GM23338 (cell line): ENCODE data around the gene MANBA. TPM values are rescaled to one million over a fixed set of nuclear protein-coding genes. Genes with fewer than 3 reads are reported as not detected.

Experiments
- ATAC-seq: fragments of 200-7000 bp; cut with Tn5 transposase; 3 replicates; pipeline ENCODE4 v1.9.1; 2020
- DNase-seq: peaks from one replicate; pipeline ENCODE4 v3.0.0-alpha.2; 2015; ENCODE audit warnings: low spot score
- H2AFZ ChIP-seq: fragments of 200-600 bp; sonication (generic); 2 replicates; pipeline ENCODE4 v1.8.0; 2016; ENCODE audit warnings: antibody characterized with exemption, mild to moderate bottlenecking, moderate library complexity
- H3F3A ChIP-seq: fragments of 200-600 bp; sonication (generic); replicated peaks from 2 replicates; pipeline ENCODE4 v1.8.0; 2017; ENCODE audit warnings: antibody characterized with exemption, mixed run types, low read depth
- H3K27ac ChIP-seq: fragments of 200-600 bp; sonication (generic); 2 replicates; pipeline ENCODE4 v1.6.1; 2016; ENCODE audit warnings: low read depth
- H3K27me3 ChIP-seq: fragments of 200-600 bp; sonication (generic); 2 replicates; pipeline ENCODE4 v1.8.0; 2016; ENCODE audit warnings: mild to moderate bottlenecking, mixed run types, moderate library complexity; ENCODE audit not compliant: insufficient read depth
- H3K36me3 ChIP-seq: fragments of 200-600 bp; sonication (generic); 2 replicates; pipeline ENCODE4 v1.8.0; 2016; ENCODE audit warnings: mild to moderate bottlenecking; ENCODE audit not compliant: insufficient read depth
- H3K4me1 ChIP-seq: fragments of 200-600 bp; sonication (generic); 2 replicates; pipeline ENCODE4 v1.8.0; 2016; ENCODE audit warnings: mild to moderate bottlenecking, moderate library complexity; ENCODE audit not compliant: insufficient read depth
- H3K4me2 ChIP-seq: fragments of 200-600 bp; sonication (generic); 2 replicates; pipeline ENCODE4 v1.7.1; 2017; ENCODE audit warnings: mixed run types
- H3K4me3 ChIP-seq: fragments of 200-600 bp; sonication (generic); 2 replicates; pipeline ENCODE4 v1.6.1; 2016; ENCODE audit warnings: mixed run types
- H3K79me2 ChIP-seq: fragments of 200-600 bp; sonication (generic); replicated peaks from 2 replicates; pipeline ENCODE4 v1.8.0; 2017; ENCODE audit warnings: mild to moderate bottlenecking; ENCODE audit not compliant: insufficient read depth
- H3K9me2 ChIP-seq: fragments of 200-600 bp; sonication (generic); 2 replicates; pipeline ENCODE4 v1.8.0; 2017; ENCODE audit not compliant: insufficient read depth
- H4K20me1 ChIP-seq: fragments of 200-600 bp; sonication (generic); replicated peaks from 2 replicates; pipeline ENCODE4 v1.8.0; 2017; ENCODE audit warnings: mild to moderate bottlenecking; ENCODE audit not compliant: insufficient read depth
- H3K27ac Mint-ChIP-seq: 2 replicates; pipeline ENCODE4 v1.8.0; 2020; ENCODE audit warnings: inconsistent platforms, mild to moderate bottlenecking, moderate library complexity, mixed read lengths
- H3K27me3 Mint-ChIP-seq: 3 replicates; pipeline ENCODE4 v1.8.0; 2022; ENCODE audit warnings: low read depth, mild to moderate bottlenecking, moderate library complexity, mixed read lengths, inconsistent platforms; ENCODE audit not compliant: insufficient read depth, poor library complexity
- H3K36me3 Mint-ChIP-seq: 3 replicates; pipeline ENCODE4 v1.8.0; 2021; ENCODE audit warnings: low read depth, mild to moderate bottlenecking, inconsistent platforms, moderate library complexity, mixed read lengths
- H3K4me1 Mint-ChIP-seq: 3 replicates; pipeline ENCODE4 v1.8.0; 2020; ENCODE audit warnings: mild to moderate bottlenecking, inconsistent platforms, mixed read lengths
- H3K4me3 Mint-ChIP-seq: 3 replicates; pipeline ENCODE4 v1.8.0; 2021; ENCODE audit warnings: moderate library complexity, mild to moderate bottlenecking, inconsistent platforms, mixed read lengths
- H3K9me3 Mint-ChIP-seq: 3 replicates; pipeline ENCODE4 v1.8.0; 2020; ENCODE audit warnings: moderate library complexity, mild to moderate bottlenecking, inconsistent platforms, mixed read lengths
- EZH2 ChIP-seq: fragments of 200-600 bp; sonication (generic); IDR thresholded peaks from one replicate; pipeline ENCODE4 v1.8.0; 2017; ENCODE audit warnings: antibody characterized with exemption, mild to moderate bottlenecking, low read depth; ENCODE audit not compliant: unreplicated experiment
- EZH2phosphoT487 ChIP-seq: fragments of 200-600 bp; sonication (generic); IDR thresholded peaks from one replicate; pipeline ENCODE4 v1.8.1; 2018; ENCODE audit warnings: antibody characterized with exemption; ENCODE audit not compliant: unreplicated experiment
- NANOG ChIP-seq: IDR thresholded peaks from 2 replicates; pipeline ENCODE4 v1.6.1; 2016; ENCODE audit warnings: antibody characterized with exemption, borderline replicate concordance
- POLR2AphosphoS5 ChIP-seq: IDR thresholded peaks from 2 replicates; pipeline ENCODE4 v1.6.1; 2016; ENCODE audit warnings: antibody characterized with exemption, low read depth
- ZNF114 ChIP-seq: fragments of 250-450 bp; sonication (Bioruptor Pico); IDR thresholded peaks from 2 replicates; pipeline ENCODE4 v1.5.0; 2020; ENCODE audit warnings: mild to moderate bottlenecking, moderate library complexity
- ZNF331 ChIP-seq: fragments of 250-450 bp; sonication (Bioruptor Pico); IDR thresholded peaks from 2 replicates; pipeline ENCODE4 v1.5.0; 2020; ENCODE audit warnings: low read depth, mild to moderate bottlenecking, moderate library complexity
- polyA plus RNA-seq: library from polyadenylated mRNA; unstranded; fragments of >200 nt; fragmentation: Nextera tagmentation; extraction: Ambion mirVana; gene quantifications from 2 replicates; pipeline ENCODE4 v1.2.1, GENCODE V29; 2016
- total RNA-seq: library from RNA; depleted of rRNA; stranded (reverse); fragments of >200 nt; shearing (Covaris generic); gene quantifications from 2 replicates; pipeline ENCODE4 v1.2.3, GENCODE V29; 2014
- TF ChIP-seq, protein P1 (sequence below): IDR thresholded peaks from 2 replicates; pipeline ENCODE4 v1.6.1; 2016; ENCODE audit warnings: antibody characterized with exemption
- TF ChIP-seq, protein P2 (sequence below), 2 experiments: fragments of 200-600 bp in 1 of 2; sonication (generic) in 1 of 2; conservative IDR thresholded peaks; 2 replicates each; pipeline versions ENCODE4 v1.5.1 to v1.6.1; 2016 to 2017; ENCODE audit warnings: antibody characterized with exemption in 2 of 2, low read depth in 2 of 2, mild to moderate bottlenecking in 2 of 2, moderate library complexity in 1 of 2
- TF ChIP-seq, protein P3 (sequence below): IDR thresholded peaks from one replicate; pipeline ENCODE4 v1.6.1; 2018; ENCODE audit warnings: antibody characterized with exemption; ENCODE audit not compliant: unreplicated experiment

Gene MANBA
- total and polyA plus RNA-seq, 2 experiments from 2014 or later, result 13.2 to 54.3 TPM

DNA sequence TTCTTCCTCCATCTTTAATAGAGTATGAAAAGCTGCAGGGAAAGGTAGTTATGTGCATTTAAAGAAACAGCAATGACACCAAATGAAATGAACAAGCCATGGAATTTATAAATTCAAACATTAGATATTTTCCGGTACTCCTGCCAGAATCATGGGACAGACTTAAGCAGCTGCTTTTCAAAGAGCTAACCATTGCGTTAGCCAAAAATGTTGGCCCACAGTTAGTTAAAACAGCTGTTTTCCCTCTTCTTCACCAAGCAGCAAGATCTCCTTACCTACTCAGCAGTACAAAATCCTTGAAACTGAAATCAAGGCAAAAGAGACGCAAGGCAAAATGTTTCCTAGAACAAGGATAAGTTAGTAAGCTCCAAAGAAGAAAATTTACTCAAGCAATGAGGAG, 64.0 kb downstream of the MANBA start:
- no peak overlapping the region for H3K4me3 ChIP-seq
- no peaks in the 10 kb centered on the region for H3K4me1 Mint-ChIP-seq
- no peaks in the 10 kb centered on the region for H3K9me2 ChIP-seq
- peaks cover 3% of the 10 kb centered on the region for H3K27me3 Mint-ChIP-seq
- no peaks in the 10 kb centered on the region for H3K27me3 ChIP-seq
- no peaks in the 10 kb centered on the region for H3K79me2 ChIP-seq
- no peaks in the 10 kb centered on the region for H3K9me3 Mint-ChIP-seq
- no peak overlapping the region for H3K4me2 ChIP-seq
- H3K27ac ChIP-seq, result no peak overlapping the region
- TF ChIP-seq EZH2phosphoT487 (no peak), POLR2AphosphoS5 (no peak)
- TF ChIP-seq, protein P1, sequence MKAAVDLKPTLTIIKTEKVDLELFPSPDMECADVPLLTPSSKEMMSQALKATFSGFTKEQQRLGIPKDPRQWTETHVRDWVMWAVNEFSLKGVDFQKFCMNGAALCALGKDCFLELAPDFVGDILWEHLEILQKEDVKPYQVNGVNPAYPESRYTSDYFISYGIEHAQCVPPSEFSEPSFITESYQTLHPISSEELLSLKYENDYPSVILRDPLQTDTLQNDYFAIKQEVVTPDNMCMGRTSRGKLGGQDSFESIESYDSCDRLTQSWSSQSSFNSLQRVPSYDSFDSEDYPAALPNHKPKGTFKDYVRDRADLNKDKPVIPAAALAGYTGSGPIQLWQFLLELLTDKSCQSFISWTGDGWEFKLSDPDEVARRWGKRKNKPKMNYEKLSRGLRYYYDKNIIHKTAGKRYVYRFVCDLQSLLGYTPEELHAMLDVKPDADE, result no peak
- TF ChIP-seq, protein P2, sequence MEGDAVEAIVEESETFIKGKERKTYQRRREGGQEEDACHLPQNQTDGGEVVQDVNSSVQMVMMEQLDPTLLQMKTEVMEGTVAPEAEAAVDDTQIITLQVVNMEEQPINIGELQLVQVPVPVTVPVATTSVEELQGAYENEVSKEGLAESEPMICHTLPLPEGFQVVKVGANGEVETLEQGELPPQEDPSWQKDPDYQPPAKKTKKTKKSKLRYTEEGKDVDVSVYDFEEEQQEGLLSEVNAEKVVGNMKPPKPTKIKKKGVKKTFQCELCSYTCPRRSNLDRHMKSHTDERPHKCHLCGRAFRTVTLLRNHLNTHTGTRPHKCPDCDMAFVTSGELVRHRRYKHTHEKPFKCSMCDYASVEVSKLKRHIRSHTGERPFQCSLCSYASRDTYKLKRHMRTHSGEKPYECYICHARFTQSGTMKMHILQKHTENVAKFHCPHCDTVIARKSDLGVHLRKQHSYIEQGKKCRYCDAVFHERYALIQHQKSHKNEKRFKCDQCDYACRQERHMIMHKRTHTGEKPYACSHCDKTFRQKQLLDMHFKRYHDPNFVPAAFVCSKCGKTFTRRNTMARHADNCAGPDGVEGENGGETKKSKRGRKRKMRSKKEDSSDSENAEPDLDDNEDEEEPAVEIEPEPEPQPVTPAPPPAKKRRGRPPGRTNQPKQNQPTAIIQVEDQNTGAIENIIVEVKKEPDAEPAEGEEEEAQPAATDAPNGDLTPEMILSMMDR (conservative IDR thresholded peaks at IDR 0.05; ENCODE audit: low read depth in 2 of 2), result no peak
- H3K4me1 ChIP-seq, result no peaks in the 10 kb centered on the region
- H3F3A ChIP-seq, result no peaks in the 10 kb centered on the region
- no peak for DNase-seq
- ATAC-seq, result no peak
- H3K36me3 Mint-ChIP-seq, result peaks cover 4% of the 10 kb centered on the region; the same call in 2 of the 3 replicates
- H3K27ac Mint-ChIP-seq, result no peak overlapping the region
- no peaks in the 10 kb centered on the region for H3K36me3 ChIP-seq
- no peak overlapping the region for H2AFZ ChIP-seq
- no peak overlapping the region for H3K4me3 Mint-ChIP-seq
- no peaks in the 10 kb centered on the region; the same call in 1 of the 2 replicates for H4K20me1 ChIP-seq

DNA sequence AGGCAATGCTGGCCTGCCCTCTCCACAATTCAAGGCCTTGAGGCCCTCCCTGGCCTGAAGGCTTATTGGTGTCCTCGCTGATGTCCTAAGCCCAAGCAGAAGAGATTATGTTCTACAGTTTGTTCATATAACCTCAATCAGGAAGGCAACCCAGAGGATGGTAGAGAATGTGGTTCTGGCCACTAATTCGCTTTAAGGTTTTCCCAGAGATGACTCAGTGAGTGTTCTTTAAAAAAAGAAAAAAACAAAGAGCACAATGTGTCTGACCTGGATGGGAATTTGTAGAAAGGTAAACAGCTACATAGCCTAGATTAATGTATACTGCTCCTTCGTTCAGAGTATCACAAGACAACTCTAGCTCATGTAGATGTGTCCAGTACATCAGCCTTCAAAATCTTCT, 66.0 kb downstream of the MANBA start:
- Mint-ChIP-seq H3K4me3 (no peak overlapping the region), H3K36me3 (no peaks in the 10 kb centered on the region), H3K27ac (no peak overlapping the region), H3K9me3 (no peaks in the 10 kb centered on the region), H3K27me3 (no peaks in the 10 kb centered on the region), H3K4me1 (no peaks in the 10 kb centered on the region)
- Histone ChIP-seq H3K79me2 (no peaks in the 10 kb centered on the region), H2AFZ (no peak overlapping the region), H3K36me3 (no peaks in the 10 kb centered on the region; the same call in 1 of the 2 replicates), H3K9me2 (no peaks in the 10 kb centered on the region), H3K4me1 (no peaks in the 10 kb centered on the region), H4K20me1 (no peaks in the 10 kb centered on the region; the same call in 1 of the 2 replicates), H3K4me2 (no peak overlapping the region), H3F3A (no peaks in the 10 kb centered on the region), H3K4me3 (no peak overlapping the region), H3K27ac (no peak overlapping the region), H3K27me3 (no peaks in the 10 kb centered on the region)
- TF ChIP-seq ZNF331 (CRISPR knock-in tag), result no peak
- ATAC-seq (no peak), DNase-seq (no peak)

DNA sequence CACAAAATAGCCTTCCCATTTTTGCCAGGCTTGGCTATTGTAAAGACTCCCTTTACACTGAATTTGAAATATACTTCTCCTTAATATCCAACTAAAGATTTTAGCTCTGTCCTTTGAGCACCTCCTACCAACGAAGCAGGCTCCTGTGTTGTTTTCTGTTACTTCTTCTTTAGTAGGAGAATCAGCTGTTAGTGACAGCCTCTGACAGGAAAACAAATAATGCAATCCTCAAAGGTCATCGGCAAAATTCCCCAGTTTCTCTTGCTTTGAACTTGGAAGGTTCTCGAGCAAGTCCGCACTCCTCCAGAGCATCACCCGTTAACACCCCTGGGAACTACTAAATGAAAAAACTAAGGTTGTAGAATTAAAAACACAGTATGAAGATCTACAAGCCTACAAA, 66.9 kb downstream of the MANBA start:
- no peak for ATAC-seq
- no peaks in the 10 kb centered on the region for H3K4me1 Mint-ChIP-seq
- no peak for TF ChIP-seq EZH2
- TF ChIP-seq NANOG, result no peak
- no peak for TF ChIP-seq ZNF114 (CRISPR knock-in tag)
- TF ChIP-seq, protein P2 (conservative IDR thresholded peaks at IDR 0.05; ENCODE audit: low read depth in 2 of 2), result no peak
- no peak for TF ChIP-seq EZH2phosphoT487
- TF ChIP-seq, protein P3, sequence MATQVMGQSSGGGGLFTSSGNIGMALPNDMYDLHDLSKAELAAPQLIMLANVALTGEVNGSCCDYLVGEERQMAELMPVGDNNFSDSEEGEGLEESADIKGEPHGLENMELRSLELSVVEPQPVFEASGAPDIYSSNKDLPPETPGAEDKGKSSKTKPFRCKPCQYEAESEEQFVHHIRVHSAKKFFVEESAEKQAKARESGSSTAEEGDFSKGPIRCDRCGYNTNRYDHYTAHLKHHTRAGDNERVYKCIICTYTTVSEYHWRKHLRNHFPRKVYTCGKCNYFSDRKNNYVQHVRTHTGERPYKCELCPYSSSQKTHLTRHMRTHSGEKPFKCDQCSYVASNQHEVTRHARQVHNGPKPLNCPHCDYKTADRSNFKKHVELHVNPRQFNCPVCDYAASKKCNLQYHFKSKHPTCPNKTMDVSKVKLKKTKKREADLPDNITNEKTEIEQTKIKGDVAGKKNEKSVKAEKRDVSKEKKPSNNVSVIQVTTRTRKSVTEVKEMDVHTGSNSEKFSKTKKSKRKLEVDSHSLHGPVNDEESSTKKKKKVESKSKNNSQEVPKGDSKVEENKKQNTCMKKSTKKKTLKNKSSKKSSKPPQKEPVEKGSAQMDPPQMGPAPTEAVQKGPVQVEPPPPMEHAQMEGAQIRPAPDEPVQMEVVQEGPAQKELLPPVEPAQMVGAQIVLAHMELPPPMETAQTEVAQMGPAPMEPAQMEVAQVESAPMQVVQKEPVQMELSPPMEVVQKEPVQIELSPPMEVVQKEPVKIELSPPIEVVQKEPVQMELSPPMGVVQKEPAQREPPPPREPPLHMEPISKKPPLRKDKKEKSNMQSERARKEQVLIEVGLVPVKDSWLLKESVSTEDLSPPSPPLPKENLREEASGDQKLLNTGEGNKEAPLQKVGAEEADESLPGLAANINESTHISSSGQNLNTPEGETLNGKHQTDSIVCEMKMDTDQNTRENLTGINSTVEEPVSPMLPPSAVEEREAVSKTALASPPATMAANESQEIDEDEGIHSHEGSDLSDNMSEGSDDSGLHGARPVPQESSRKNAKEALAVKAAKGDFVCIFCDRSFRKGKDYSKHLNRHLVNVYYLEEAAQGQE, result no peak
- TF ChIP-seq, protein P1, result no peak
- H4K20me1 ChIP-seq, result no peaks in the 10 kb centered on the region; the same call in 1 of the 2 replicates
- H3K9me2 ChIP-seq, result no peaks in the 10 kb centered on the region
- no peak overlapping the region for H3K4me3 ChIP-seq
- no peaks in the 10 kb centered on the region for H3K4me1 ChIP-seq
- no peaks in the 10 kb centered on the region for H3F3A ChIP-seq
- H3K4me2 ChIP-seq, result no peak overlapping the region
- no peaks in the 10 kb centered on the region for H3K36me3 Mint-ChIP-seq
- no peaks in the 10 kb centered on the region for H3K27me3 ChIP-seq
- H3K27ac ChIP-seq, result no peak overlapping the region
- H3K36me3 ChIP-seq, result peaks cover 4% of the 10 kb centered on the region; the same call in 1 of the 2 replicates
- DNase-seq, result no peak
- no peaks in the 10 kb centered on the region for H3K27me3 Mint-ChIP-seq
- H2AFZ ChIP-seq, result no peak overlapping the region
- H3K9me3 Mint-ChIP-seq, result no peaks in the 10 kb centered on the region
- H3K79me2 ChIP-seq, result no peaks in the 10 kb centered on the region
- no peak overlapping the region for H3K4me3 Mint-ChIP-seq
- no peak overlapping the region for H3K27ac Mint-ChIP-seq
